Central memory CD8-positive, alpha-beta T cell (primary cell): ENCODE measurements around the gene PKIB.
A peak's percentile ranks its signal among the peaks of the same experiment; 100 is the strongest.

ENCODE experiments used
- ATAC-seq: fragments of 150-1000 bp; cut with Tn5 transposase; replicated peaks from 2 replicates; pipeline ENCODE4 v1.10.0; 2022; ENCODE audit warnings: mild to moderate bottlenecking, moderate FRiP score, moderate number of reproducible peaks; ENCODE audit not compliant: poor library complexity, severe bottlenecking; ENCODE audit errors: extremely low read depth
- DNase-seq, 2 donors: peaks; one replicate each; pipeline ENCODE4 v3.0.0; 2021; ENCODE audit warnings: low spot score in 2 of 2
- H3K27ac Mint-ChIP-seq: one replicate; pipeline ENCODE4 v1.8.0; 2022; ENCODE audit warnings: low read depth, mild to moderate bottlenecking, moderate library complexity, mixed read lengths
- H3K27me3 Mint-ChIP-seq: one replicate; pipeline ENCODE4 v1.8.0; 2022; ENCODE audit warnings: mixed read lengths
- H3K36me3 Mint-ChIP-seq: one replicate; pipeline ENCODE4 v1.8.0; 2022; ENCODE audit warnings: mild to moderate bottlenecking, moderate library complexity, mixed read lengths; ENCODE audit not compliant: insufficient read depth
- H3K4me1 Mint-ChIP-seq: one replicate; pipeline ENCODE4 v1.8.0; 2022; ENCODE audit warnings: mixed read lengths
- H3K4me3 Mint-ChIP-seq: one replicate; pipeline ENCODE4 v1.8.0; 2022; ENCODE audit warnings: mild to moderate bottlenecking, moderate library complexity, mixed read lengths
- H3K9me3 Mint-ChIP-seq: one replicate; pipeline ENCODE4 v1.8.0; 2022; ENCODE audit warnings: mixed read lengths

PKIB gene

DNA sequence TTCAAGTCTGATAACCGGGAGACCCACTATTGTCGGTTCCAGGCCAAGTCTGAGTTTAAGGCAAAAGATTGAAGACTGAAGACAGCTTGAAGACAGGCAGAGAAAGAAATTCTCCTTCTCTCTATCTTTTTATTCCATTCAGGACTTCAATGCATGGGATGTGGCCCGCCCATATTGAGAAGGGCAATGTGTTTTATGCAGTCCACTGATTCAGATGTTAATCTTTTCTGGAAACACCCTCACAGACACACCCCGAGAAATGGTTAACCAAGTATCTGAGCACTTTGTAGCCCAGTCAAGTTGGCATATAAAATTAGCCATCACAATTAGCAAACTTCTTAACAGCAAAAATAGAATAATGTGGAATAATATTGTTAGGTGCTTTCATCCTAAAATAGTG is 93.9 kb downstream of the PKIB start:
- ATAC-seq (no peak), DNase-seq (no peak)
- H3K4me3 Mint-ChIP-seq, result no peak overlapping the region
- no peak overlapping the region for H3K27ac Mint-ChIP-seq
- no peaks in the 10 kb centered on the region for H3K27me3 Mint-ChIP-seq
- no peaks in the 10 kb centered on the region for H3K4me1 Mint-ChIP-seq
- H3K36me3 Mint-ChIP-seq, result no peaks in the 10 kb centered on the region
- no peaks in the 10 kb centered on the region for H3K9me3 Mint-ChIP-seq

GRCh38 chr6:122709922-122710512 is 99.8 kb downstream of the PKIB start:
- Mint-ChIP-seq H3K36me3 (no peaks in the 10 kb centered on the region), H3K27ac (no peak overlapping the region), H3K27me3 (no peaks in the 10 kb centered on the region)

DNA sequence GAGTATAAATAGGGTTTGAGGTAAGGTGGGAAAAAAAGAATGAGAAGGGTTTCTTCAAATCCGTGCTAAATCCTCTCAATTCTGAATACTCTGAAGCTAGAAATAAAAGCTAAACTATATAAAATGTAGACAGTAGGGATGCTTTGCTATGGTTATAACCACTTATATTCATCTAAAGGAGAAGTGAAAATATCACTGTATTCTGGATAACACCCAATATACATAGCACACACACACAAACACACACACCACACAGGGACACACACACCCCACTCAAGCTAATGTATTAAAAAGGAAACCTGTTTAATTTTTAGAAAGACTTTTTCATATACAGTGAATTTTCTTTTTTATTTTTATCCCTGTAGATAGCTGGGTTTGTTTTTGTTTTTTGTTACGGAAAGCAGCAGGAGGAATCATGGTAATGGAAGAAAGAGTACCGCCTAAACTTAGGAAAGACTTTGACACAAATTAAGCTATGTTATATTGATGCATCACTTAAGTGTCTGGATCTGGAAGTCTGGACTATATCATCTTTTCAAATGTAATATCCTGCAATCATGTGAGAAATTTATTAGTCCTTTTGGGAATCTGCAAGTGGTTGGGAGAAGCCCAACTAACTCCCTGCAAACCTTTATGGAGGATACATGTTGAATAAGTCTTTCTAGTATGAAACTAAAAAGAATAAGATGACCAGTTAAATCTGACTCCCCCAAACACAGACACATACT is 100.9 kb downstream of the PKIB start:
- no peak for ATAC-seq
- H3K27ac Mint-ChIP-seq, result no peak overlapping the region

More at GRCh38 chr6:122709922-122710512, 99.8 kb downstream of the PKIB start:
- ATAC-seq (peak; percentile 28), DNase-seq (no peak)
- Mint-ChIP-seq H3K9me3 (no peaks in the 10 kb centered on the region), H3K4me1 (no peaks in the 10 kb centered on the region), H3K4me3 (no peak overlapping the region)

GRCh38 chr6:122712093-122712447 is 101.9 kb downstream of the PKIB start:
- DNase-seq (no peak), ATAC-seq (no peak)
- Mint-ChIP-seq H3K4me1 (no peaks in the 10 kb centered on the region), H3K27ac (no peak overlapping the region), H3K4me3 (no peak overlapping the region), H3K9me3 (no peaks in the 10 kb centered on the region), H3K36me3 (no peaks in the 10 kb centered on the region), H3K27me3 (no peaks in the 10 kb centered on the region)

More for the DNA sequence above, 100.9 kb downstream of the PKIB start:
- no peaks in the 10 kb centered on the region for H3K4me1 Mint-ChIP-seq
- no peak for DNase-seq
- no peaks in the 10 kb centered on the region for H3K9me3 Mint-ChIP-seq
- H3K4me3 Mint-ChIP-seq, result no peak overlapping the region
- H3K27me3 Mint-ChIP-seq, result no peaks in the 10 kb centered on the region
- H3K36me3 Mint-ChIP-seq, result no peaks in the 10 kb centered on the region

DNA sequence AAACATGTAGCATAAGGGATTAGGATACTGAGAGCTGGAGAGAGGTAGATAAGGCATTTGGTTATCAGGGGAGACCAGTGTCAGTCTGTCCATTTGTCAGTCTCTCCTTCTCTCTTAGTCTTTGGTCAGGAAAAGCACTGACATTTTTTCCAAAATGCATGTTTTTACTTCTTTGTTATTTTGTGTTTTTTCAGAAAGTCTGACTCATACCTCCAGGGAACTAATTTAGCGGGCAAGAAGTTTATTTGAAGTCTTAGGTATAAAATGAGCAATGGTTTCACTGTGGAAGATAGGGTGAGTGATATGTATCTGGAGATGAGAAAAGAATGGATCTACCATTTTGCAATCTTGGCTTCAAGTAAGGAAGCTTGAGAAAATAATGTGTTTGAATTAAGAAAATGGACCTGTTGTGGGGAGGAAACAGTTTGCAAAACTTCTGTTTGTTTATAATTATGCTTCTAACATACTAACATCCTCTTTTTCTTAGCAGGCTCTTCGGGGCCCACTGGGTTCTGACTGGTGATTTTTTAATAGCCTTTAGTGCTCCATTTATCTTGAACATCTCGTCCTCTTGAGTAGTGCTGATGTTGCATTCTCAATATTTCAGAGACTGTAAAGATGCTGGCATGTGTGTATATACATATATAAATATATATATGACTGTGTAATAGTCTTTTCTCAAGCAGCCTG is 102.4 kb downstream of the PKIB start:
- Mint-ChIP-seq H3K4me3 (no peak overlapping the region), H3K9me3 (no peaks in the 10 kb centered on the region), H3K27me3 (no peaks in the 10 kb centered on the region), H3K36me3 (no peaks in the 10 kb centered on the region), H3K27ac (no peak overlapping the region), H3K4me1 (no peaks in the 10 kb centered on the region)
- ATAC-seq (no peak), DNase-seq (no peak)

DNA sequence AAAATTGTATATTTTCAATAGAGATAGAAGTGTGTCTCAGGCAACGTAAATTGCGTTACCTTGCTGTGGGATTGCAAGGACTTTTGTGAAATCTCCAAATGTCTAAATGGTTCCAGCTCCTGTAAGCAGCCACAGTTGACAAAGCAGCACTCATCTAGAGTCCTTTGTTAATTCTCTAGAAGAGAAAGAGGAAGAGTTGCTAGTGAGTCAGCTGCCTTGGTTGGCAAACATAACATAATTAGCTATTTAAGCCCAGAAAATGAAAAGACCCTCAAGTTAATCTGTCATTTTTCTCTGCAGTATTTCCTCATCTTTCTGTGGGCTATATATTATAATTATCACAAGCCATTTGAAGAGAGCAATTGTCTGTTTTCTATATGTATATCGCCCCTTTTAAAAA is 102.9 kb downstream of the PKIB start:
- Mint-ChIP-seq H3K27me3 (no peaks in the 10 kb centered on the region), H3K27ac (no peak overlapping the region), H3K9me3 (no peaks in the 10 kb centered on the region), H3K36me3 (no peaks in the 10 kb centered on the region), H3K4me3 (no peak overlapping the region), H3K4me1 (no peaks in the 10 kb centered on the region)
- DNase-seq (no peak), ATAC-seq (no peak)

DNA sequence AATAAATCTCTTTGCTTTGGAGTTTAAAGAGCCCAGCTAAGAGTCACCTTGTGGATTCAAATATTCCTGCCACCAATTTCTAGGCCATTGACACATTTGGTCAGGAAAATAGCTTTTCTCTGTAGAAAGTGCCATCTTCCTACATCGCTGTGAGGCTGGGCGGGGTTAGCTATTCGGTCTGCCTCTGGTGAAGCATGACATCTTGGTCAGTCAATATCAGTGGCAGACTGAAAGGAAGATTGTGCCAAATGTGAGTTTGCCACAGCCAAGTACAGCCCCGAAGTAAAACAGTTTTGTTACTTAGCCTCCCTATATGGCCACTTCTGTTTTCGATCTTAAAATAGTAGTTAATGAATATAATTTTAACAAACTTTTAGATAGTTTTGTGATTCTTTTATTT is 103.9 kb downstream of the PKIB start:
- Mint-ChIP-seq H3K4me3 (no peak overlapping the region), H3K9me3 (no peaks in the 10 kb centered on the region), H3K27ac (no peak overlapping the region), H3K27me3 (peaks cover 6% of the 10 kb centered on the region), H3K4me1 (no peaks in the 10 kb centered on the region), H3K36me3 (no peaks in the 10 kb centered on the region)
- no peak for DNase-seq
- ATAC-seq, result no peak

- Mint-ChIP-seq H3K27ac (no peak overlapping the region), H3K36me3 (no peaks in the 10 kb centered on the region), H3K4me3 (no peak overlapping the region), H3K27me3 (peaks cover 7% of the 10 kb centered on the region), H3K4me1 (no peaks in the 10 kb centered on the region), H3K9me3 (no peaks in the 10 kb centered on the region)
- ATAC-seq, result no peak
- no peak for DNase-seq
These were observed 105.5 kb downstream of the PKIB start for GRCh38 chr6:122715725-122716124.

GRCh38 chr6:122717350-122717749 is 107.1 kb downstream of the PKIB start:
- H3K4me3 Mint-ChIP-seq, result no peak overlapping the region
- DNase-seq, result no peak

DNA sequence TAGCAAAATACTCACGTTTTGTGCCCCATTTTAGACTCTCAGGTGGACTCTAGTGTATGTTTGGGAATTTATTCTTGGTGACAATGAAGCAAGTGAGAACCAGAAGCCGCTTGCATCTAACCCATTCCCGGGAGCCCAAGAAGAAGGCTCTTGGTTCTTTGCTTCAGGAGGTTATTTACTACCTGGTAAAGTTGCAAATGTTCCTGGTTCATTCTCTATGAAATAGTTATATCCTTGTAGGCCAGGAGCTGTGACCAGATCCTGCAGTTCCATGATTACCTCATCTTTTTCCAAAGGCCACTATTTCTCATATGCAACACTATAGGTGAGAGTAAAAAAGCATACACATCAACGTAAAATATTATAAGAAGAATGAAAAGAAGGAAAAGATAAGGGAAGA is 108.4 kb downstream of the PKIB start:
- Mint-ChIP-seq H3K9me3 (no peaks in the 10 kb centered on the region), H3K4me1 (no peaks in the 10 kb centered on the region), H3K27ac (no peak overlapping the region), H3K4me3 (no peak overlapping the region), H3K27me3 (peaks cover 7% of the 10 kb centered on the region), H3K36me3 (no peaks in the 10 kb centered on the region)
- DNase-seq, result no peak
- no peak for ATAC-seq

More at GRCh38 chr6:122717350-122717749, 107.1 kb downstream of the PKIB start:
- no peak for ATAC-seq
- H3K27me3 Mint-ChIP-seq, result peaks cover 7% of the 10 kb centered on the region
- no peaks in the 10 kb centered on the region for H3K9me3 Mint-ChIP-seq
- no peak overlapping the region for H3K27ac Mint-ChIP-seq
- no peaks in the 10 kb centered on the region for H3K36me3 Mint-ChIP-seq
- no peaks in the 10 kb centered on the region for H3K4me1 Mint-ChIP-seq

DNA sequence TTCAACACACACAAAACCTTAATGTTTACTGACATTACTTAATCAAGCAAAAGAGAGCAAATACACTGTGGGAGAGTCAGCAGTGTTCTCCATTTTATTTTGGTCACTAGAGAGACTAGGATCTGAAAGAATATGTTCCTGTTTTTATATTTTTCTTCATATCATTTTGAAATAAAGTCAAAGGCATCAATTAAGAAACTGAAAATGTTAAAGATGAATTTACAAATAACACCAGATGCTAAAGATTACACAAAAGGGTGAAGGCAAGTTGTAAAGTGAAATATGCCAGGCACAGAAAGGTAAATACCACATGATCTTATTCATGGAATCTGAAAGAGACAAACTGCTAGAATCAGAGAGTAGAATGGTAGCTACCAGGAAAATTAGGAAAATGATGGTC is 109.0 kb downstream of the PKIB start:
- DNase-seq, result no peak
- no peaks in the 10 kb centered on the region for H3K9me3 Mint-ChIP-seq
- H3K36me3 Mint-ChIP-seq, result no peaks in the 10 kb centered on the region

GRCh38 chr6:122722746-122723145 is 112.5 kb downstream of the PKIB start:
- ATAC-seq (no peak), DNase-seq (no peak)
- Mint-ChIP-seq H3K4me3 (no peak overlapping the region), H3K4me1 (no peaks in the 10 kb centered on the region), H3K36me3 (no peaks in the 10 kb centered on the region), H3K27me3 (peaks cover 7% of the 10 kb centered on the region), H3K27ac (no peak overlapping the region), H3K9me3 (no peaks in the 10 kb centered on the region)

More for the DNA sequence above, 109.0 kb downstream of the PKIB start:
- no peak for ATAC-seq
- no peak overlapping the region for H3K27ac Mint-ChIP-seq
- H3K4me1 Mint-ChIP-seq, result no peaks in the 10 kb centered on the region
- no peak overlapping the region for H3K4me3 Mint-ChIP-seq
- peaks cover 7% of the 10 kb centered on the region for H3K27me3 Mint-ChIP-seq

DNA sequence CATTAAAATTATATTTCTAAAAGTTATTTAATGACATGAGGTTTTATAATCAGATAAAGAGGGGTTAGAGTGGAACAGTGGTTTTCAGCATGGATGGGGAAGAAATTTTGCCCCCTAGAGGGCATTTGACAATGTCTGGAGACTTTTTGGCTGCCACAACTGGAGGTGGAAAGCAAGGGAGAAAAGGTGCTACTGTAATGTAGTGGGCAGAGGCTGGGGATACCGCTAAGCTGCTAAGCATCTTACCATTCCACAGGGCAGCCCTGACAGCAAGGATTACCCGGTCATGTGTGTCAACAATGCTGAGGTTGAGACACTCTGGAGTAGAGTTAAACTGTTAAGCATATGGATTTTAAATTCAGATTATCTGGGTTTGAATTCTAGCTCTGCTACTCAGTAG is 116.4 kb downstream of the PKIB start:
- no peak for ATAC-seq
- H3K4me1 Mint-ChIP-seq, result no peaks in the 10 kb centered on the region
- H3K9me3 Mint-ChIP-seq, result no peaks in the 10 kb centered on the region
- no peaks in the 10 kb centered on the region for H3K27me3 Mint-ChIP-seq
- DNase-seq, result no peak
- H3K4me3 Mint-ChIP-seq, result no peak overlapping the region
- no peaks in the 10 kb centered on the region for H3K36me3 Mint-ChIP-seq
- H3K27ac Mint-ChIP-seq, result no peak overlapping the region
